NCI-H774 (cell line): ENCODE data around the gene UBE2M.
"Not testable (repeated sequence)": the region's sequence is repeated elsewhere in the genome, so short reads cannot be mapped to it uniquely, and the experiment has no call there.

Source experiments
- DNase-seq: peaks from one replicate; lab custom pipeline; 2025; lab: John Stamatoyannopoulos, UW

UBE2M gene

DNA sequence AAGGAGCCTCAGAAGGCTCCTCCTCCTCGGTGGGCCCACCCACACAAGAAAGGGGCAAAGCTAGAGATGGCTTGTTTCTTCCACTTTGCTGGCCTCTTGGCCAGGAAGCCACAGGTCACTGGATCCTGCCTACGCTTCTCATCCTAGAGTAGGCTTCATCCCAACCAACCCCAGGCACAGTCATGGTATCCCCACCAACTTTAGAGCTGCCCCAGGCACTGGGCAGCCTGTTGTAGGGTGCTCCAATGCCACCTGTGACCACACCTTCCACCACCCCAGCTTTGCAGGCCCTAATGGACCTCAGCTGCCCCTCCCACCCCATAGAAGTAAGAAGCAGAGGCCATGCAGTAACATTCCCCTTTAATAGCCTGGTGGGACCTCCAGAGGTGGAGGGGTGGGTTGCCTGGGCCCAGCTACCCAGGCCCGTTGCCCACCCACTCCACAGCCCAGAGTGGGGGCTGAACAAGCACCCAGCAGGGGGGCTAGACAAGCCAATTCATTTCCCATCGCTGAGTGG, 3.0 kb downstream of the UBE2M start:
- DNase-seq: no peak

DNA sequence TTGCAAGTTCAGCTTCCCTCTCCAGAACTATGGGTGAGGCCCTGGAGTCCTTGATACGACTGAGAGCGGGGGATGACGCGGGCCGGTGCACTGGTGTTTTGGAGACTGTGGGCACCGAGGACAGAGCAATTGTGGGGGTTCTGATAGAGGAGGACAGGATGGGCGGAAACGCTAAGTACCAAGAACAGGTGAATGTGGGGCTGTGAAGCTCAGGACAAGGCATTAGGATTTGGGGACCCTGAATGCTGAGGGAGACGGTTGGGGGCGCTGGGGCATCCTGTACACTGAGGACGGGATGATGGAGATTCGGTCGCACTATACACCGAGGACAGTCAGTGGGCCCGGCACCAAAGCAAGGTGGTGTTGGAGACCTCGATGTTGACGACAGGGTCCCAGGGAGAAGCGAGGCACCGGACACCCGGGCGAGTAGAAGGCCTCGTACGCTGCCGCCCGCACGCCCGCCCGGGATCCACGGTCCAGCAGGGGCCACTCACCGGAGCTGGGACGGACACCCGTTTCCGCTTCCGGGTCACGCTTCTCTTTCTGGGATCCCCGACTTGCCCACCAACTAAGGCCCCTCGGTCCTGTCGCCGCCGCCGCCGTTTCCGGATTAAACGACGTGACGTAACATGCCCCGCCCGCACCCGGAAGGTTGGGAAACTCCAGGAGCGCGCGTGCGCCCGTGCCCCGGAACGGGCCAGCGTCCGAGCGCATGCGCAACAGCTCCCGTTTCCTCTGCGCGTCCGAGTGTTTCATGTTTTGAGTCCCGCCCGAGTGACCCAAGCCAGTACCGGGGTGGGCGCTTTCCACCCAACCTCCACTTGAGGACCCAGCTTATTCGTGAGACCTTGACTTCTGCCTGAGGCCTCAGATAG, 3.7 kb downstream of the UBE2M start, which contains the start of gene CHMP2A:
TSS of gene CHMP2A (minus strand) at position 612 of the 875 bp plus-strand sequence. CDS start 893 bp downstream, outside the sequence.
- no peak for DNase-seq

DNA sequence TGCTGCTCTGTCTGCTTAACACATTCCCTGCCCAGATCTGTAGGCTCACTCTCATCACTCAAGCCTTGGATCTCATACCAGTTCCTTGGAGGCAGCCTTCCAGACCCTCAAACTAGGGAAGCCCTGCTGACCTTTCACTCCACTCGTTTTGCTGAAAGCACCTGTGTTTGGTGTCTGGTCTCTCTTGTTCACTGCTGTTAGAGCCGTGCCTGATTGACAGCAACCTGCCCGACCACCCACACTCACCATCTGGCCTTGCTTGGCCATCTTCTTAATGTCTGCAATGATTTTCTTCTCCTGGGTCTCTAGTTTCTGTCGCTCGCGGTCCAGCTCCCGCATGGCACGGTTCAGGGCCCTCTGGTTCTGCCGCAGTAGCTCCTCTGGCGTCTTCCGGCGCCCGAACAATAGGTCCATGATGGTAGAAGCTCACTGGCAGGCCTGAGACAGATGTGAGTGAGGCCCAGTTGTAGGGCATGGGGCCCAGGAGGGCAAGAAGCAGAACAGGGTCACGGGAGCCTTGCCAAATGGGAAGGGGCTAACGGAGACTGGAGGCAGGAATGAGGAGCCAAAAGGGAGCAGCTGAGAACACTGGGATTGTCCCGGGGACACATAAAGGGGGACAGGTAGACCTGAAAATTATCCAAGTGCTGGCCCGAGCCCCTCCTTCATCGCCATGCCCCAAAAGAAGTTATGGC, 4.5 kb downstream of the UBE2M start:
- DNase-seq: no peak

DNA sequence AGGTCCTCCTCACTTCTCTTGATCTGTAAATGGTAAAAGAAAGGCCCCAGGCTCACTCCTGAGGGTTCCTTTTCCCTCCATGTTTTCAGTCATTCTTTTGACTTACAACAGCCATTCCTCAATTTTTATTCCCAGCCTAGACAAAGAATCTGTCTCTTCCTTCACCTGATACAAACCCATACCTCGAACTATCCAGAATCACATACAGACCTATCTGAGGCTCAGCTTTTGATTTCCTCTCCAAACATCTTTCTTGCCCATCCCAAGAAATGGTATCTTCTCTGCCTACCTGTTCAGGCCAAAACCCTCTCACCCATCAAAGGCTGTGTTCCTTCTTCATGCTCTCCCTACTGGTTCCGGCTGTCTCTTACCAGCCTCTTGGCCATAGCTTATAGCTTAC, 5.8 kb downstream of the UBE2M start:
- no peak for DNase-seq

DNA sequence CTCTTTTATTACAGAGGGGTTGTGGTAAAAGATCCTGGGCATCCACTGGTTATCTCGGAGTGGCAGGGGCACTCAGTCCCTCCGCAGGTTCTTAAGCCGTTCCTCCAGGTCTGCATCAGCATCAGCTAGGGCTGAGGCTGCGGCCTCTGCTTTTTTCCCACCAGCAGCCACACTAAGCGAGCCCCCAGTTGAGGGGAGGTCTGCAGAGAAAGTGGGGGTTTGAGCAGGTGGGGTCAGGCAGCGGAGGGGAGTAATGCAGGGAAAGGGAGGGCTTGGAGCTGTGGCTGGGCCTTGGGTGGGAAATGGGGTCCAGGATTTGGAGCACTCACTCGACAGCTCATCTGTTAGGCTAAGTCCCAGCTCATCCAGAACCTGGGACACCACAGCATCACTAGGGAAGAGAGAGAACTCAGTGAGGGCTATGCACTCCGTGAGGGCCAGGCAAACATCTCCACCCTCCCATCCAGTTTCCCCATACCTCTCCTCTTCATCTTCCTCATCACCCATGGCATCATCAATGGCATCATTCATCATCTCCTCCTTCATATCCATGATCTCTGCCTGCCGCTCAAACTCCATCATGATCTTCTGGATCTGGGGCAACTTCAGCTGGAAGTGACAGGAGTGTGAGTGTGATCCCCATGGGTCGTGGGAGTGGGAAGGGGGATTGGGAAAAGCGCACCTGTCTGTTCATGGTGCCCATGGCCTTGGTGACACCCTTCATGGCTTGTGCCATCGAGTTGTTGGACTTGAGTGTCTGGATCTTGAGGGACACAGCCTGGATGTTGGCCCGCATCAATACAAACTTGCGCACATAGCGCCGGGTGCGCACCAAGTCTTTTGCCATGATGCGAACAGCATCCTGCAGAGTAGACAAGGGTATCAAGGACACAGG, 6.6 kb downstream of the UBE2M start:
- DNase-seq: no peak

DNA sequence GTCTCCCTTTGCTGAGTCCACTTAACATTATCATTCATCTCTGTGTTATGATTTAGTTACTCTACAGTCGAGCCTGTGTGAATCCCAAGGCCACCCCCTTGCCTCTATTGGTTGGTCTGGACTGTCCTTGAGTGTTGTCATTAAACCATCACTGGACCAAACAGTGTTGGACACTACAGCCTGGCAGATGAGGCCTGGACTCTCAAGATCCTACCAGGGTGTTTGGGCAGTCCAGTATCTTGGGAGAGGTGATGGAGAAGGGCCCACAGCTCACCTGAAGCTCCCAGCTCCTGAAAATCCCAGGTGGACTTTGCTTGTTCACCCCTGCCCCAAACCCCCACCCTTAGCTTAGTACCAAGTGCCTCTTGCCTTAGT, 7.3 kb downstream of the UBE2M start:
- DNase-seq: no peak

DNA sequence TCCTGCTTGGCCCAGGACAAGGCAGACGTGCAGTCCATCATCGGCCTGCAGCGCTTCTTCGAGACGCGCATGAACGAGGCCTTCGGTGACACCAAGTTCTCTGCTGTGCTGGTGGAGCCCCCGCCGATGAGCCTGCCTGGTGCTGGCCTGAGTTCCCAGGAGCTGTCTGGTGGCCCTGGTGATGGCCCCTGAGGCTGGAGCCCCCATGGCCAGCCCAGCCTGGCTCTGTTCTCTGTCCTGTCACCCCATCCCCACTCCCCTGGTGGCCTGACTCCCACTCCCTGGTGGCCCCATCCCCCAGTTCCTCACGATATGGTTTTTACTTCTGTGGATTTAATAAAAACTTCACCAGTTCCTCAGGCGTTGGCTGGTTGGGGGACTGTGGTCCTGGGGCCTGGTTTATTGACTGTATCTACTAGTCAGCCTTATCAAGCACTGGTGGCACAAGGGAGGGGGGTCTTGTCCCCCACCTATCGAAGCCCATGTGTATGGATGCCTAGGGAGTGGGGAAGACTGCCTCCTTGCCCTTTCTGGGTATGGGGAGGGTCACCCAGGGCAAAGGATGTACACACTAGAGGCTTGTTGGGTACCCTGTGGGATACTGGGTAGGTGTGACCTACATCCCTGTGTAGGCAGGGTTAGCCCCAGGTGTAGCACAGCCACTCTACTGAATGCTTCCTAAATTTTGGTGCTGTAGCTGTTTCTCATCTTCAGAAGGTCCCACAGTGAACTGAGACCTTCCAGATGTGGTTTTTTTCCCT, 7.9 kb downstream of the UBE2M start:
- no peak for DNase-seq

DNA sequence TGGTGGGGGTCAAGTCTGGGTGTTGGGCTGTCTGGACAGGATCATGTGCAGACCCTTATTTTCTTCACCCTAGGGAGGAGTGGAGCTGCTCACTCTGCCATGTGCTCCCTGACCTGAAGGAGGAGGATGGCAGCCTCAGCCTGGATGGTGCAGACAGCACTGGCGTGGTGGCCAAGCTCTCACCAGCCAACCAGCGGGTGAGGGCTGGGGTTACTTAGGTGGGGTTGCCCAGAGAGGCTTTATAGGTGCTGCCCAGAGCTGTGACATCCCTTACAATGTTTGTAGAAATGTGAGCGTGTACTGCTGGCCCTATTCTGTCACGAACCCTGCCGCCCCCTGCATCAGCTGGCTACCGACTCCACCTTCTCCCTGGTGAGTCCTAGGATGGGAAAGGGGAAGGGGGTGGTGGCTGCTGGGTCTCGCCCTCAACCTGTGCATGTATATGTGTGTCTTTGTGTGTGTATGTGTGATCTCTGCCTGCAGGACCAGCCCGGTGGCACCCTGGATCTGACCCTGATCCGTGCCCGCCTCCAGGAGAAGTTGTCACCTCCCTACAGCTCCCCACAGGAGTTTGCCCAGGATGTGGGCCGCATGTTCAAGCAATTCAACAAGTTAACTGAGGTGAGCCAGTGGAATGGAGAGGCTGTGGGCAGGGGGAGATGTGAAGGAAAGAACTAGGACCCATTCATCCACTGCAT, 8.6 kb downstream of the UBE2M start:
- DNase-seq: no peak

DNA sequence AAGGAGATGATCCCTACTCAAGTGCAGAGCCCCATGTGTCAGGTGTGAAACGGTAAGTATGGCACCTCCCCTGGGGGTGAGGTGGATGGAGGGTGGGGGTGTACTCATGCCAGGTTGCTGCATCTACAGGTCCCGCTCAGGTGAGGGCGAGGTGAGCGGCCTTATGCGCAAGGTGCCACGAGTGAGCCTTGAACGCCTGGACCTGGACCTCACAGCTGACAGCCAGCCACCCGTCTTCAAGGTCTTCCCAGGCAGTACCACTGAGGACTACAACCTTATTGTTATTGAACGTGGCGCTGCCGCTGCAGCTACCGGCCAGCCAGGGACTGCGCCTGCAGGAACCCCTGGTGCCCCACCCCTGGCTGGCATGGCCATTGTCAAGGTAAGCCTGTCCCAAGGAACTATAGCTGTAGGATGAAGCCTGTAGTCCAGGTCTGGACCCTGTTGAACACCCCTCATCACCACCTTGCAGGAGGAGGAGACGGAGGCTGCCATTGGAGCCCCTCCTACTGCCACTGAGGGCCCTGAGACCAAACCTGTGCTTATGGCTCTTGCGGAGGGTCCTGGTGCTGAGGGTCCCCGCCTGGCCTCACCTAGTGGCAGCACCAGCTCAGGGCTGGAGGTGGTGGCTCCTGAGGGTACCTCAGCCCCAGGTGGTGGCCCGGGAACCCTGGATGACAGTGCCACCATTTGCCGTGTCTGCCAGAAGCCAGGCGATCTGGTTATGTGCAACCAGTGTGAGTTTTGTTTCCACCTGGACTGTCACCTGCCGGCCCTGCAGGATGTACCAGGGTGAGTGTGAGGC, 9.3 kb downstream of the UBE2M start:
- DNase-seq: no peak

DNA sequence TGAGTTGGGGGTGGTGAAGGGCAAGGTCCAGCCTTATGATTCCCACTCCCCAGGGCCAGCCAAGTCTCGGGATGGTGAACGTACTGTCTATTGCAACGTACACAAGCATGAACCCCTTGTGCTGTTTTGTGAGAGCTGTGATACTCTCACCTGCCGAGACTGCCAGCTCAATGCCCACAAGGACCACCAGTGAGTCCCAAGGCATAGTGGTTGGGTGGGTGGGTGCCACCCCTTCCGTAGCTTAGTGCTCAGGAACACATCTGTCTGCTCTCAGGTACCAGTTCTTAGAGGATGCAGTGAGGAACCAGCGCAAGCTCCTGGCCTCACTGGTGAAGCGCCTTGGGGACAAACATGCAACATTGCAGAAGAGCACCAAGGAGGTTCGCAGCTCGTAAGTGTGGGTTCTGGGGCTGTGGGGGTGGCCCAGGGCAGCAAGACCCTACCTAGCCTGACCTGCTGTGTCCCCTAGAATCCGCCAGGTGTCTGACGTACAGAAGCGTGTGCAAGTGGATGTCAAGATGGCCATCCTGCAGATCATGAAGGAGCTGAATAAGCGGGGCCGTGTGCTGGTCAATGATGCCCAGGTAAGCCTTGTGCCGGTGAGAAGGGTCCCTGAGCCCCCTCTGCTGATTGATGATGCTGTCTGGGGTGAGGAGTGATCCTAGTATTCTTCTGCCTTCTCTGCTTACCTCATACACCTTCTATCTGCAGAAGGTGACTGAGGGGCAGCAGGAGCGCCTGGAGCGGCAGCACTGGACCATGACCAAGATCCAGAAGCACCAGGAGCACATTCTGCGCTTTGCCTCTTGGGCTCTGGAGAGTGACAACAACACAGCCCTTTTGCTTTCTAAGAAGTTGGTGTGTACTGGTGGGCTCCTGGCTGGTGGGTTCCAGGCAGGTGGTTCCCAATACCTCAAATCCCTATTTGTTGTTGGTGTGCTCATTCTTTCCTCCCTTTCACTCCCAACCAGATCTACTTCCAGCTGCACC, 10.8 kb downstream of the UBE2M start:
- no peak for DNase-seq

DNA sequence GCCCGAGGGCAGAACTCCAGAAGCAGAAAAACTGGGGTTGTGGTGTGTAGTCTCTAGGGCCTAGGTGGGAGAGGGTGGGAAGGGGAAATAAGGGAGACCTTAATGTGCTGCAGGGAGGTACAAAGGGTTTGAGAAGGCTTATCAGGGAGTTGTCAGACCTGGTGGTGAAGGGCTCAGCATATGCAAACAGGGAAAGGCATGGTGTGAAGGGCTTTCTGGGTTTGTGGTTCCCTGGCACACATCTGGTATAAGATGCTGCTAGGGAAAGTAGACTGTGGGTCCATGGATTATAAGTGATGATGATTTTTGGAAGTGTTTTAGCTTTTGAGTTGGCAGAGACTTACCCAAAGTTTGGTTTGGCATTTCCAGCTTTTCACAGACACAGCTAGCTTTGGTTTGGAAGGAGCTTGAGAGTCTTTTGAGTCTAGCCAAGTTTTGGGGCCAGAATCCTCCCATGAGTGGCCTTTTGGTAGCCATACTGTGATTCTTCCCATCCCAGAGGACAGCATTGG, 12.3 kb downstream of the UBE2M start:
- DNase-seq: no peak

DNA sequence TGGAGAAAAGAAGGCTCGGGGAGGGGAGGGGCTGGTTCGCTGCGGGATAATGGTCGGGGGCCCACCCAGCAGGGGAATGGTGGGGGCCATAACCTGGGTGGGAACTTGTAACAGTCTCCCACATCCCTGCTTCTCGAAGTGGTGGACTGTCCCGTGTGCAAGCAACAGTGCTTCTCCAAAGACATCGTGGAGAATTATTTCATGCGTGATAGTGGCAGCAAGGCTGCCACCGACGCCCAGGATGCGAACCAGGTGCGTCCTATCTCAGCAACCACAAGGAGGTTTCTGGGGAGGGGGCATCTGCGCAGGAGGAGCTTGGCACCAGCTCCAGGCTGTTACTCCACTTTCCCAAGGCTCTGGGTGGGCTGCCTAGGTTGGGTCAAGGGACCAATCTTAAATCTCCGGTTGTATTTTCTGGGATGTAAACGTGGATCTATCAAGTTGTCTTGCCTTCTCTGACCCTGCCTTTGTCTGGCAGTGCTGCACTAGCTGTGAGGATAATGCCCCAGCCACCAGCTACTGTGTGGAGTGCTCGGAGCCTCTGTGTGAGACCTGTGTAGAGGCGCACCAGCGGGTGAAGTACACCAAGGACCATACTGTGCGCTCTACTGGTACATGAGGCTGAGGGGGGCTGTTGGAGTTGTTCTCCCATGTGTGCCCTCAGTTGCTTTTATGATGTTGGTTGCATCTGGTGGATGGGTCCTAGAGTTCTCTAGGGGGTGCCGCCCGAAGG, 13.0 kb downstream of the UBE2M start:
- DNase-seq: no peak

DNA sequence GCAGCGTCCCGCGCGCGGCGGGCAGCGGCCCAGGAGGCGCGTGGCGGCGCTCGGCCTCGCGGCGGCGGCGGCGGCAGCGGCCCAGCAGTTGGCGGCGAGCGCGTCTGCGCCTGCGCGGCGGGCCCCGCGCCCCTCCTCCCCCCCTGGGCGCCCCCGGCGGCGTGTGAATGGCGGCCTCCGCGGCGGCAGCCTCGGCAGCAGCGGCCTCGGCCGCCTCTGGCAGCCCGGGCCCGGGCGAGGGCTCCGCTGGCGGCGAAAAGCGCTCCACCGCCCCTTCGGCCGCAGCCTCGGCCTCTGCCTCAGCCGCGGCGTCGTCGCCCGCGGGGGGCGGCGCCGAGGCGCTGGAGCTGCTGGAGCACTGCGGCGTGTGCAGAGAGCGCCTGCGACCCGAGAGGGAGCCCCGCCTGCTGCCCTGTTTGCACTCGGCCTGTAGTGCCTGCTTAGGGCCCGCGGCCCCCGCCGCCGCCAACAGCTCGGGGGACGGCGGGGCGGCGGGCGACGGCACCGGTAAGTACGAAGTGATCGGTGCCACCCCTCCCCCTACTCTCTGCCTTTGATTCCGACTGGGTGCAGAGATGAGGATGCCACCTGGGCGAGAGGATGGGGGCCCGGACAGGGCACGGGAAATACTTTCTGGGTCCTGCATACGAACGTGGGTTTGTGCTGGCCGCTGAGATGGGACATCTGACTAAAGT, 13.7 kb downstream of the UBE2M start:
- DNase-seq: no peak

DNA sequence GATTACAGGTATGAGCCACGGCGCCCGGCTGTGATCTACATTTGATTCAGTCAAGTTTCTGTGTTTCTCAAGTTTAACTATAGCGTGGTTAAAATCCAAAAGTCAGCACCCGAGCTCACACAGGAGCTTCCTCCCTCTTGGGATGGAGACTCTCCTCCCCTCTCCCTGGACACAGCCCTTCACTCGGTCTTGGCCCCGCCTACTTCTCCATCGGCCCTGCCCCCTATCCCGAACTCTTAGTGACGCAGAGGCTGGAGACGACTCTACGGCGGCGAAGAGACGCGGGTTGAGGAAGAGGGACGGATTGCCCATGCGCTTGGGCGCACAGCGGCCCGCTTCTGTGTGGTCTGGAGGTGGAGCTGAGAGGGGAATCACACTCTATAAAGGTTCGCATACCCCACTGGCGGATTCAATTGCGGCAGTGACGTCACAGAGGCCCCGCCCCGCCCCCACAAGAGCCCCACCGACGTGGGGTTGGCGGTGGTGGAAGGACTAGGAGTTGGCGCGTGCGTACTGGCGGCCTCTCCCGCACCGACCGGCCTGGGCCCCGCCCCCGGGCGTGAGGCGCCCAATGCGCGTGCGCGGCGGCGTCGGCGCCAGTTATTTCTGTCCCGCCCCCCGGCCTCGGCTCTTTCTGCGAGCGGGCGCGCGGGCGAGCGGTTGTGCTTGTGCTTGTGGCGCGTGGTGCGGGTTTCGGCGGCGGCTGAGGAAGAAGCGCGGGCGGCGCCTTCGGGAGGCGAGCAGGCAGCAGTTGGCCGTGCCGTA, 14.4 kb downstream of the UBE2M start, which contains the start of gene TRIM28:
TSS of gene TRIM28 (plus strand) at position 239 of the 765 bp plus-strand sequence. CDS start 694 bp downstream, outside the sequence.
- DNase-seq: no peak

DNA sequence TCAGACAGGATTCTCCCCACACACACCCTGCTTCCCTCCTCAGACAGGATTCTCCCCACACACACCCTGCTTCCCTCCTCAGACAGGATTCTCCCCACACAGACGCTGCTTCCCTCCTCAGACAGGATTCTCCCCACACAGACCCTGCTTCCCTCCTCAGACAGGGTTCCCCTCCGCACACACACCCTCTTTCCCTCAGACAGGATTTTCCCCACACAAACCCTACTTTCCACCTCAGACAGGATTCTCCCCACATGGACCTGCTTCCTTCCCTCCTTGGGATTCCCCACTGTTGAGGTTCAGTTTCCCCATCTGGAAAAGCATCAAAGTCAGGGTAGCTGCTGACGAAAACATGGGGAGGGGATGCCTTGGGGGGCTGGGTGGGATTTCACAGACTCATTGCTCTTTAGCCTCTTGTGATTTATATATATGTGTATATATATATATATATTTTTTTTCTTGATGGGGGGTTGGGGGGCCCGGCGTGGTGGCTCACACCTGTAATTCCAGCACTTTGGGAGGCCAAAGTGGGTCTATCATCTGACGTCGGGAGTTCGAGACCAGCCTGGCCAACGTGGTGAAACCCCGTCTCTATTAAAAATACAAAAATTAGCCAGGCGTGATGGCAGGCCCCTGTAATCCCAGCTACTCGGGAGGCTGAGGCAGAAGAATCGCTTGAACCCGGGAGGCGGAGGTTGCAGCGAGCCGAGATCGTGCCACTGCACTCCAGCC, 15.6 kb downstream of the UBE2M start:
- not testable (repeated sequence) for DNase-seq
